ENCODE data around the gene PCDHGA1. TPM values are rescaled to one million over a fixed set of nuclear protein-coding genes. Genes with fewer than 3 reads are reported as not detected.
"Not testable (repeated sequence)": the region's sequence is repeated elsewhere in the genome, so short reads cannot be mapped to it uniquely, and the experiment has no call there.

Gene PCDHGA1
- total and polyA plus RNA-seq, 12 donors = 0.09 to 0.96 (median 0.30) TPM

DNA sequence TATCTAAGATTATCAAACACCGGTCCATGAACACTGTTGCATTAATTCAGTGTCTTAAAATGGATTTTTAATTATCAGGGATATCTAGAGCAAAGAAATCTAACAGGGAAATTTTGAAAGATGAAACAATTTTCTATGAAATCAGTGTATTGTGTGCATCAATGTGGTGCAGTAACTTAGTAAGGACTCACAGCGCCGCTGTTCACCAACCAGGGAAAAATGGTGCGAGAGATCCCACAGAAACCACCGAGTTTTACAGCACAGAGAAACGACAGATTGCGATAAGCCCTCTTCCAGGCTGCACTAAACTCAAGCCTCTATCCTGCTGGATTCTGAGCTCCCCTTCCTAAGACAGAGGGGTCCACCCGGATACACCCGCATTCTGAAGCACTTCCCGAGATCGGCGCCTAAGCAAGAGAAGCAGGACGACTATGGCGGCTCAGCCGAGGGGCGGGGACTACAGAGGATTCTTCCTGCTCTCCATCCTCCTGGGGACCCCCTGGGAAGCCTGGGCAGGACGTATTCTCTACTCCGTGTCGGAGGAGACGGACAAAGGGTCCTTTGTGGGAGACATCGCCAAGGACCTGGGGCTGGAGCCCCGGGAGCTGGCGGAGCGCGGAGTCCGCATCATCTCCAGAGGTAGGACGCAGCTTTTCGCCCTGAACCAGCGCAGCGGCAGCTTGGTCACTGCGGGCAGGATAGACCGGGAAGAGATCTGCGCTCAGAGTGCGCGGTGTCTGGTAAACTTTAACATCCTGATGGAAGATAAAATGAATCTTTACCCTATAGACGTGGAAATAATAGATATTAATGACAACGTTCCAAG, 52.4 kb downstream of the PCDHGA1 start, which contains the start of gene PCDHGA7:
Gene PCDHGA7, plus strand, starts transcription at position 274 of the 826 bp plus-strand sequence. Its CDS starts 158 bp downstream, at position 432.
- no peak for TF ChIP-seq POLR2A (IDR thresholded peaks at IDR 0.05)
- Histone ChIP-seq H3K27me3 (no peaks in the 10 kb centered on the region), H3K36me3 (replicated peaks in 1 of 2) (no peaks in the 10 kb centered on the region), H3K9me3 (replicated peaks in 1 of 3) (peaks cover 4 to 19% (median 10%) of the 10 kb centered on the region in 3 donors), H3K4me1 (replicated peaks in 1 of 2) (no peaks in the 10 kb centered on the region), H3K4me3 (peak within 1 kb of the TSS in 1 of 4 donors; percentile 27), H3K27ac (no peak within 1 kb of the TSS)
- DNase-seq = no peak
- WGBS, 4 donors = 10 to 21% (median 12%) methylated on average over 25 to 37 of the region's 37 CpGs
- intact Hi-C loops (cut with DNase I) = no loop called here

GRCh38 chr5:141383345-141383744, 53.0 kb downstream of the PCDHGA1 start:
- Histone ChIP-seq H3K4me3 (no peak overlapping the region), H3K27ac (no peak overlapping the region), H3K36me3 (replicated peaks in 1 of 2) (no peaks in the 10 kb centered on the region), H3K27me3 (no peaks in the 10 kb centered on the region), H3K4me1 (replicated peaks in 1 of 2) (no peaks in the 10 kb centered on the region), H3K9me3 (replicated peaks in 1 of 3) (peaks cover 4 to 19% (median 12%) of the 10 kb centered on the region in 3 donors)
- TF ChIP-seq, protein P1, sequence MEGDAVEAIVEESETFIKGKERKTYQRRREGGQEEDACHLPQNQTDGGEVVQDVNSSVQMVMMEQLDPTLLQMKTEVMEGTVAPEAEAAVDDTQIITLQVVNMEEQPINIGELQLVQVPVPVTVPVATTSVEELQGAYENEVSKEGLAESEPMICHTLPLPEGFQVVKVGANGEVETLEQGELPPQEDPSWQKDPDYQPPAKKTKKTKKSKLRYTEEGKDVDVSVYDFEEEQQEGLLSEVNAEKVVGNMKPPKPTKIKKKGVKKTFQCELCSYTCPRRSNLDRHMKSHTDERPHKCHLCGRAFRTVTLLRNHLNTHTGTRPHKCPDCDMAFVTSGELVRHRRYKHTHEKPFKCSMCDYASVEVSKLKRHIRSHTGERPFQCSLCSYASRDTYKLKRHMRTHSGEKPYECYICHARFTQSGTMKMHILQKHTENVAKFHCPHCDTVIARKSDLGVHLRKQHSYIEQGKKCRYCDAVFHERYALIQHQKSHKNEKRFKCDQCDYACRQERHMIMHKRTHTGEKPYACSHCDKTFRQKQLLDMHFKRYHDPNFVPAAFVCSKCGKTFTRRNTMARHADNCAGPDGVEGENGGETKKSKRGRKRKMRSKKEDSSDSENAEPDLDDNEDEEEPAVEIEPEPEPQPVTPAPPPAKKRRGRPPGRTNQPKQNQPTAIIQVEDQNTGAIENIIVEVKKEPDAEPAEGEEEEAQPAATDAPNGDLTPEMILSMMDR (IDR thresholded peaks at IDR 0.05) = no peak
- no peak for TF ChIP-seq POLR2A (IDR thresholded peaks at IDR 0.05)
- 28 to 46% (median 35%) methylated on average over 17 to 21 of the region's 21 CpGs for WGBS, 4 donors
- intact Hi-C loops (cut with DNase I) = no loop called here
- DNase-seq = no peak

DNA sequence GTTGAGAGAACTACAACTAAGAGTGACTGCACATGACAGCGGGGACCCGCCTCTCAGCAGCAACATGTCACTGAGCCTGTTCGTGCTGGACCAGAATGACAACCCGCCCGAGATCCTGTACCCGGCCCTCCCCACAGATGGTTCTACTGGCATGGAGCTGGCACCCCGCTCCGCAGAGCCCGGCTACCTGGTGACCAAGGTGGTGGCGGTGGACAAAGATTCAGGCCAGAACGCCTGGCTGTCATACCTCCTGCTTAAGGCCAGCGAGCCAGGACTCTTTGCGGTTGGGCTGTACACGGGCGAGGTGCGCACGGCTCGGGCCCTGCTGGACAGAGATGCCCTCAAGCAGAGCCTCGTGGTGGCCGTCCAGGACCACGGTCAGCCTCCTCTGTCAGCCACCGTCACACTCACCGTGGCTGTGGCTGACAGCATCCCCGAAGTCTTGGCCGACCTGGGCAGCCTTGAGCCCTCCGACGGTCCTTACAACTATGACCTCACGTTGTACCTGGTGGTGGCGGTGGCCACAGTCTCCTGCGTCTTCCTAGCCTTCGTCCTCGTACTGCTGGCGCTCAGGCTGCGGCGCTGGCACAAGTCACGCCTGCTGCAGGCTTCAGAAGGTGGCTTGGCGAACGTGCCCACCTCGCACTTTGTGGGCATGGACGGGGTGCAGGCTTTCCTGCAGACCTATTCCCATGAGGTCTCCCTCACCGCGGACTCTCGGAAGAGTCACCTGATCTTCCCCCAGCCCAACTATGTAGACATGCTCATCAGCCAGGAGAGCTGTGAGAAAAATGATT, 54.4 kb downstream of the PCDHGA1 start:
- 38 to 66% (median 42%) methylated on average over 9 to 43 of the region's 43 CpGs for WGBS, 4 donors
- peaks cover 0 to 24% (median 11%) of the 10 kb centered on the region in 3 donors for H3K9me3 ChIP-seq (replicated peaks in 1 of 3)
- no peaks in the 10 kb centered on the region for H3K36me3 ChIP-seq (replicated peaks in 1 of 2)
- DNase-seq = peak in 1 of 7 donors; percentile 31
- no peak overlapping the region for H3K27ac ChIP-seq
- H3K4me3 ChIP-seq = no peak overlapping the region
- intact Hi-C loops (cut with DNase I) = no loop called here
- TF ChIP-seq, protein P1 (IDR thresholded peaks at IDR 0.05) = no peak
- TF ChIP-seq POLR2A (IDR thresholded peaks at IDR 0.05) = no peak
- H3K4me1 ChIP-seq (replicated peaks in 1 of 2) = no peaks in the 10 kb centered on the region
- no peaks in the 10 kb centered on the region for H3K27me3 ChIP-seq

DNA sequence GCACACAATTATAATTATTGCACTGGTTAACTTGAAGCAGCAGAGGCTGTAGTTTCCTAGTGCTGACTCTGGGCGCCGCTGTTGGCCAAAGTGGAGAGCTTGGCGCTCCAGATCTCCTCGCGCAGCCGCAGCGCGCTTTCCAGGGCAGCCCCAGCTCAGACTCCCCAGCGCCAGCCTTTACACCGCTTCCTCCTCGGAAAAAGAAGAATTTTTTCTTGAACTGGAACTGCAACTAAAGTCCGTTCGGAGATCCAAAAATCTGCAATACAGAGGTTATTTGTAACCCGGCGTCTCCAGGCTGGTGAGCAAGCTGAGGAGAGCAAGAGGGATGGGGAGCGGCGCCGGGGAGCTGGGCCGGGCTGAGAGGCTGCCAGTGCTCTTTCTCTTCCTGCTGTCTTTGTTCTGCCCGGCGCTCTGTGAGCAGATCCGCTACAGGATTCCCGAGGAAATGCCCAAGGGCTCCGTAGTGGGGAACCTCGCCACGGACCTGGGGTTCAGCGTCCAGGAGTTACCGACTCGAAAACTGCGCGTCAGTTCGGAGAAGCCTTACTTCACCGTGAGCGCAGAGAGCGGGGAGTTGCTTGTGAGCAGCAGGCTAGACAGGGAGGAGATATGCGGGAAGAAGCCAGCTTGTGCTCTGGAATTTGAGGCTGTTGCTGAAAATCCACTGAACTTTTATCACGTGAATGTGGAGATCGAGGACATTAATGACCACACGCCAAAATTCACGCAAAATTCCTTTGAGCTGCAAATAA, 57.4 kb downstream of the PCDHGA1 start, which contains the start of gene PCDHGB4:
Gene PCDHGB4, plus strand, starts transcription at position 142 of the 755 bp plus-strand sequence. Its CDS starts 187 bp downstream, at position 329.
- H3K4me1 ChIP-seq (replicated peaks in 1 of 2); intact Hi-C loops (cut with DNase I): not testable (repeated sequence)
- 8 to 18% (median 11%) methylated on average over 17 to 22 of the region's 40 CpGs for WGBS, 4 donors

More for the DNA sequence above, 57.4 kb downstream of the PCDHGA1 start, which contains the start of gene PCDHGB4:
- Histone ChIP-seq H3K9me3 (replicated peaks in 1 of 3) (peaks cover 0 to 35% (median 14%) of the 10 kb centered on the region in 3 donors), H3K4me3 (peak within 1 kb of the TSS in 1 of 4 donors; percentile 20)
- H3K27me3 ChIP-seq; H3K27ac ChIP-seq; DNase-seq; H3K36me3 ChIP-seq (replicated peaks in 1 of 2): not testable (repeated sequence)
- TF ChIP-seq, protein P1 (IDR thresholded peaks at IDR 0.05) = peak in 3 of 6 experiments; percentile 5 to 28 (median 12)
